HCT116 (cell line): Measurements from ENCODE around the gene PROCA1. TPM values are rescaled to one million over a fixed set of nuclear protein-coding genes. Genes with fewer than 3 reads are reported as not detected.

ENCODE experiments used
- ATAC-seq: fragments of 200-7000 bp; cut with Tn5 transposase; 2 replicates; pipeline ENCODE4 v1.9.1; 2020; ENCODE audit warnings: mild to moderate bottlenecking, moderate library complexity
- BruUV-seq: library from RNA; stranded (reverse); fragments of 400-500 nt; replicated peaks from 2 replicates; lab custom pipeline; 2021; lab: Mats Ljungman, UMichigan
- CTCF ChIA-PET: fragments of 300-600 bp; sonication (Branson Sonifier 250); formaldehyde crosslinking; loops from one replicate; lab custom pipeline; 2021; ENCODE audit warnings: antibody characterized with exemption; lab: Charles Lee
- POLR2A ChIA-PET: fragments of 300-600, 350-600 bp; sonication (Branson Sonifier 250); formaldehyde crosslinking; loops from one replicate; lab custom pipeline; 2021; ENCODE audit warnings: antibody characterized with exemption; lab: Charles Lee
- RAD21 ChIA-PET, 2 experiments: fragments of 300-600 bp; sonication (Branson Sonifier 250); formaldehyde crosslinking; loops; one replicate each; lab custom pipeline; 2023; ENCODE audit warnings: low total read pairs in 2 of 2; ENCODE audit not compliant: uncharacterized antibody in 2 of 2, unreplicated experiment in 2 of 2, low non-redundant PET in 1 of 2; lab: Charles Lee
- DNase-seq: peaks from one replicate; pipeline ENCODE4 v3.0.0-alpha.2; 2010; ENCODE audit warnings: low read depth, low spot score
- H2AFZ ChIP-seq: fragments of 200-600 bp; shearing (Covaris generic), sonication (generic); 2 replicates; pipeline ENCODE4 v1.6.1; 2017; ENCODE audit warnings: low read depth, mixed run types, mixed read lengths, antibody characterized with exemption, low read length; ENCODE audit not compliant: poor library complexity, severe bottlenecking
- H3K27ac ChIP-seq: 2 replicates; pipeline ENCODE4 v1.5.1; 2012; ENCODE audit warnings: low read depth, low read length
- H3K27me3 ChIP-seq: fragments of 200-600 bp; sonication (generic); 2 replicates; pipeline ENCODE4 v1.6.1; 2016; ENCODE audit warnings: mixed run types, low read length, mixed read lengths; ENCODE audit not compliant: insufficient read depth
- H3K36me3 ChIP-seq, 2 experiments: fragments of 200-500 bp in 1 of 2; fragments of 200-600 bp in 1 of 2; sonication (Bioruptor generic) in 1 of 2; sonication (generic) in 1 of 2; 2 replicates each; pipeline versions ENCODE4 v1.5.1 to v1.6.1; 2014 to 2016; ENCODE audit warnings: low read length in 2 of 2, inconsistent platforms in 1 of 2, mixed read lengths in 1 of 2, mixed run types in 1 of 2; ENCODE audit not compliant: insufficient read depth in 2 of 2, control insufficient read depth in 1 of 2
- H3K4me1 ChIP-seq, 2 experiments: fragments of 200-600 bp in 1 of 2; sonication (generic) in 1 of 2; 2 replicates each; pipeline versions ENCODE4 v1.5.1 to v1.6.1; 2012 to 2017; ENCODE audit warnings: low read length in 2 of 2, inconsistent platforms in 1 of 2, mild to moderate bottlenecking in 1 of 2, mixed read lengths in 1 of 2, mixed run types in 1 of 2, moderate library complexity in 1 of 2; ENCODE audit not compliant: insufficient read depth in 2 of 2, control insufficient read depth in 1 of 2
- H3K4me2 ChIP-seq: fragments of 200-600 bp; sonication (generic); 2 replicates; pipeline ENCODE4 v1.6.1; 2017; ENCODE audit warnings: mixed run types, low read length, mixed read lengths
- H3K4me3 ChIP-seq, 2 experiments: fragments of 200-600 bp in 1 of 2; sonication (generic) in 1 of 2; replicated peaks in 1 of 2; 2 replicates each; pipeline ENCODE4 v1.5.1; 2011 to 2016; ENCODE audit warnings: low read length in 2 of 2, control low read depth in 1 of 2, low read depth in 1 of 2, mild to moderate bottlenecking in 1 of 2, mixed read lengths in 1 of 2, mixed run types in 1 of 2
- H3K79me2 ChIP-seq: fragments of 200-600 bp; sonication (generic); 2 replicates; pipeline ENCODE4 v1.6.1; 2017; ENCODE audit warnings: mild to moderate bottlenecking, mixed run types, low read length, moderate library complexity, mixed read lengths; ENCODE audit not compliant: insufficient read depth
- H3K9ac ChIP-seq: fragments of 200-600 bp; sonication (generic); 2 replicates; pipeline ENCODE4 v1.6.1; 2016; ENCODE audit warnings: low read length, mixed read lengths
- H3K9me2 ChIP-seq: fragments of 200-600 bp; sonication (generic), shearing (Covaris generic); 2 replicates; pipeline ENCODE4 v1.6.1; 2017; ENCODE audit warnings: mixed run types, mild to moderate bottlenecking, moderate library complexity; ENCODE audit not compliant: insufficient read depth
- H3K9me3 ChIP-seq, 2 experiments: fragments of 200-500 bp in 1 of 2; fragments of 200-600 bp in 1 of 2; sonication (Bioruptor generic) in 1 of 2; sonication (generic) in 1 of 2; 2 replicates each; pipeline ENCODE4 v1.6.1; 2014 to 2017; ENCODE audit warnings: low read length in 2 of 2, mixed read lengths in 2 of 2, inconsistent platforms in 1 of 2, low read depth in 1 of 2, mild to moderate bottlenecking in 1 of 2, mixed run types in 1 of 2, moderate library complexity in 1 of 2; ENCODE audit not compliant: control insufficient read depth in 1 of 2, insufficient read depth in 1 of 2
- H4K20me1 ChIP-seq: fragments of 200-600 bp; sonication (generic), shearing (Covaris generic); 2 replicates; pipeline ENCODE4 v1.6.1; 2017; ENCODE audit warnings: mixed run types, mild to moderate bottlenecking, moderate library complexity; ENCODE audit not compliant: insufficient read depth
- CEBPB ChIP-seq: IDR thresholded peaks from 2 replicates; pipeline ENCODE4 v1.6.1; 2012; ENCODE audit warnings: low read depth
- JUND ChIP-seq: IDR thresholded peaks from 2 replicates; pipeline ENCODE4 v1.6.1; 2012
- TCF7L2 ChIP-seq: IDR thresholded peaks from 2 replicates; pipeline ENCODE4 v1.7.0; 2011; ENCODE audit warnings: borderline replicate concordance, inconsistent platforms; ENCODE audit not compliant: insufficient read depth, insufficient read length; ENCODE audit errors: extremely low read depth
- intact Hi-C: fragments of 100-400 bp; cut with micrococcal nuclease; formaldehyde crosslinking; loops from 2 replicates; pipeline ENCODE4 v1.10.0; 2022
- total RNA-seq: library from RNA; stranded (reverse); gene quantifications from one replicate; pipeline ENCODE4 v1.2.1, GENCODE V29; 2021; ENCODE audit not compliant: unreplicated experiment
- TF ChIP-seq, protein P1 (sequence below): IDR thresholded peaks from 2 replicates; pipeline ENCODE4 v1.6.1; 2011; ENCODE audit warnings: mild to moderate bottlenecking, low read length, moderate library complexity; ENCODE audit not compliant: insufficient replicate concordance; ENCODE audit errors: extremely low read depth
- TF ChIP-seq, protein P2 (sequence below), 3 experiments: fragments of 200-600 bp in 1 of 3; sonication (generic) in 1 of 3; IDR thresholded peaks in 2 of 3; conservative IDR thresholded peaks in 1 of 3; 2 replicates each; pipeline ENCODE4 v1.5.1; 2012 to 2017; ENCODE audit warnings: low read depth in 2 of 3, low read length in 2 of 3, antibody characterized with exemption in 1 of 3, borderline replicate concordance in 1 of 3, control low read depth in 1 of 3, mild to moderate bottlenecking in 1 of 3, mixed read lengths in 1 of 3, mixed run types in 1 of 3, moderate library complexity in 1 of 3; ENCODE audit not compliant: insufficient read depth in 1 of 3

PROCA1 gene
- total RNA-seq, 1 experiment from 2014 or later: 0.96 TPM

DNA sequence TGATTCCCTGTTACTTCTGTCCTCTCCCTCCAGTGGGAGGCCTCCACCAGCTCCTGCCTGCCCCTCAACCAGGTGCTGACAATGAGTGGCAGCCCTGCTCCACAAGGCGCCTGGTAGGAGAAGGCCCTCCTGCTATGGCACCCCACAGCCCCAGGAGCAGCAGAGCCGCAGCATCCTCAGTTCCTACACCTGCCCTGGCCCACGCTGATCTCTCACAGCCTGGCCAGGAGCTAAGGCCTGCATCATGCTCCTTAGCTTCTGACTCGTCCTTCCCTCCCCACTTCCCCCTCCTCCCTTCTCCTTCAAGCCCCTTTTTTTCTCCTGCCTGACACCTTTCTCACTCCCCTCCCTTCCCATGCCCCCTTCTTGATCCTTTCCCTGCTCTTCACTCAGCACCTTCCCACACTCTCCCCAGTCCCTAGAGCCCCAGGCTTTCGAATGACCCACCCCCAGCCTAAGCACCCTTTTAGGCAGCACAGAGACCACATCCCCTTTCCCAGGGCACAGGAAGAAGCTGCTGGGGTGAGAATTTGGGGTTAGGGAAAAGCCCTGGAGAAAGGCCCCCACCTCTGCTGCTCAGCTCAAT is 6.5 kb downstream of the PROCA1 start:
- intact Hi-C loops: no loop called here
- BruUV-seq: no TSS peak
- Histone ChIP-seq H3K27ac (no peak overlapping the region), H3K9me3 (no peaks in the 10 kb centered on the region), H3K4me3 (no peak overlapping the region), H3K79me2 (no peaks in the 10 kb centered on the region), H2AFZ (no peak overlapping the region)
- no peak for ATAC-seq
- RAD21 ChIA-PET: no interaction called here
- TF ChIP-seq, protein P1, sequence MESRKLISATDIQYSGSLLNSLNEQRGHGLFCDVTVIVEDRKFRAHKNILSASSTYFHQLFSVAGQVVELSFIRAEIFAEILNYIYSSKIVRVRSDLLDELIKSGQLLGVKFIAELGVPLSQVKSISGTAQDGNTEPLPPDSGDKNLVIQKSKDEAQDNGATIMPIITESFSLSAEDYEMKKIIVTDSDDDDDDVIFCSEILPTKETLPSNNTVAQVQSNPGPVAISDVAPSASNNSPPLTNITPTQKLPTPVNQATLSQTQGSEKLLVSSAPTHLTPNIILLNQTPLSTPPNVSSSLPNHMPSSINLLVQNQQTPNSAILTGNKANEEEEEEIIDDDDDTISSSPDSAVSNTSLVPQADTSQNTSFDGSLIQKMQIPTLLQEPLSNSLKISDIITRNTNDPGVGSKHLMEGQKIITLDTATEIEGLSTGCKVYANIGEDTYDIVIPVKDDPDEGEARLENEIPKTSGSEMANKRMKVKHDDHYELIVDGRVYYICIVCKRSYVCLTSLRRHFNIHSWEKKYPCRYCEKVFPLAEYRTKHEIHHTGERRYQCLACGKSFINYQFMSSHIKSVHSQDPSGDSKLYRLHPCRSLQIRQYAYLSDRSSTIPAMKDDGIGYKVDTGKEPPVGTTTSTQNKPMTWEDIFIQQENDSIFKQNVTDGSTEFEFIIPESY: no peak
- no peak for TF ChIP-seq TCF7L2
- TF ChIP-seq JUND: no peak
- TF ChIP-seq CEBPB: no peak
- TF ChIP-seq, protein P2, sequence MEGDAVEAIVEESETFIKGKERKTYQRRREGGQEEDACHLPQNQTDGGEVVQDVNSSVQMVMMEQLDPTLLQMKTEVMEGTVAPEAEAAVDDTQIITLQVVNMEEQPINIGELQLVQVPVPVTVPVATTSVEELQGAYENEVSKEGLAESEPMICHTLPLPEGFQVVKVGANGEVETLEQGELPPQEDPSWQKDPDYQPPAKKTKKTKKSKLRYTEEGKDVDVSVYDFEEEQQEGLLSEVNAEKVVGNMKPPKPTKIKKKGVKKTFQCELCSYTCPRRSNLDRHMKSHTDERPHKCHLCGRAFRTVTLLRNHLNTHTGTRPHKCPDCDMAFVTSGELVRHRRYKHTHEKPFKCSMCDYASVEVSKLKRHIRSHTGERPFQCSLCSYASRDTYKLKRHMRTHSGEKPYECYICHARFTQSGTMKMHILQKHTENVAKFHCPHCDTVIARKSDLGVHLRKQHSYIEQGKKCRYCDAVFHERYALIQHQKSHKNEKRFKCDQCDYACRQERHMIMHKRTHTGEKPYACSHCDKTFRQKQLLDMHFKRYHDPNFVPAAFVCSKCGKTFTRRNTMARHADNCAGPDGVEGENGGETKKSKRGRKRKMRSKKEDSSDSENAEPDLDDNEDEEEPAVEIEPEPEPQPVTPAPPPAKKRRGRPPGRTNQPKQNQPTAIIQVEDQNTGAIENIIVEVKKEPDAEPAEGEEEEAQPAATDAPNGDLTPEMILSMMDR (IDR thresholded peaks at IDR 0.05 in 2 of 3, conservative IDR thresholded peaks at IDR 0.05 in 1 of 3; ENCODE audit: borderline replicate concordance in 1 of 3, insufficient read depth in 1 of 3, low read depth in 2 of 3, low read length in 2 of 3): no peak
- TF ChIP-seq, all 23 proteins: peak for 0
- no peaks in the 10 kb centered on the region for H3K27me3 ChIP-seq
- H3K4me1 ChIP-seq: no peaks in the 10 kb centered on the region; a peak in 1 of 4 replicates
- H3K9ac ChIP-seq: no peak overlapping the region
- no peak overlapping the region for H3K4me2 ChIP-seq
- peaks cover 15 to 17% of the 10 kb centered on the region in 2 experiments; a peak in 3 of 4 replicates for H3K36me3 ChIP-seq
- H3K9me2 ChIP-seq: no peaks in the 10 kb centered on the region
- CTCF ChIA-PET: interaction anchor here (0.5 to 0.6 kb wide), 2 partner anchors 46 to 415 kb away, joined by 3 read pairs; no protein-coding TSS in a partner anchor
- POLR2A ChIA-PET: interaction anchor here (1.6 kb wide), 1 partner anchor 14 kb away, joined by 3 read pairs; the partner anchor contains the start of gene RPL23A
- H4K20me1 ChIP-seq: no peaks in the 10 kb centered on the region
- DNase-seq: no peak
